ENCODE results near the gene CX3CL1. TPM values are rescaled to one million over a fixed set of nuclear protein-coding genes. Genes with fewer than 3 reads are reported as not detected.

Gene CX3CL1
- total RNA-seq, 2 experiments from 2014 or later: not detected

DNA sequence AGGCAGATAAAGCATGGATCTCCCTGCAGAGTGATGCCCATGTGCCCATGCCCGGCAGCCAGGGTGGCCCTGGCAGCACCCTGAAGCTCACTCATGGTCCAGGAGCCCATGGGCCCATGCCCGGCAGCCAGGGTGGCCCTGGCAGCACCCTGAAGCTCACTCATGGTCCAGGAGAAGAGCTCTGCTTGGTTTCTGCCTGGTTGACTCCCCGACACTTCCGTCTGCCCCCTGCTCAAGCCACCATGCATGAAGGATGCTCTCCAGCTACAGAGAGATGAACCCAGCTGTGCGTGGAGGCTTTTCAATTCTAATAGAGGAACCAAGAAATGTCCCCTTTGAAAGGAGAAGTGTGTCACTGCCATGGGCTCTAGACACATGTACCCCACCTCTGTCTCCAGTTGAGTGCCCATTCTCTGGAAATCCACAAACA, 41.0 kb downstream of the CX3CL1 start:
- ChIA-PET POLR2A (interaction anchor here (0.5 to 1.3 kb wide), 6 partner anchors 9 to 114 kb away, joined by 3 to 5 read pairs (median 3); partner anchors contain the start of genes CIAPIN1 and COQ9), CTCF (ENCODE audit: unreplicated experiment) (interaction anchor here (0.6 to 1.2 kb wide), 4 partner anchors 24 to 200 kb away, joined by 3 to 6 read pairs (median 4); partner anchors contain the start of gene POLR2C)
- Histone ChIP-seq H3K79me2 (ENCODE audit: insufficient read depth, low read depth, low read length) (no peaks in the 10 kb centered on the region), H2AFZ (ENCODE audit: low read length) (peak overlapping the region; percentile 68; the same call in 1 of the 2 replicates), H3K4me1 (ENCODE audit: insufficient read depth, low read length, poor library complexity, severe bottlenecking) (peaks cover 31% of the 10 kb centered on the region), H3K9me3 (ENCODE audit: low read length) (no peaks in the 10 kb centered on the region), H3K36me3 (ENCODE audit: insufficient read depth, low read length) (no peaks in the 10 kb centered on the region), H3K4me3 (ENCODE audit: low read depth, low read length, poor library complexity, severe bottlenecking) (peak overlapping the region; percentile 0), H3K9me2 (ENCODE audit: insufficient read depth, low read length) (no peaks in the 10 kb centered on the region), H4K20me1 (ENCODE audit: insufficient read depth, low read length) (no peaks in the 10 kb centered on the region), H3K27ac (ENCODE audit: low read depth, low read length, poor library complexity, severe bottlenecking) (peak overlapping the region; percentile 69), H3K4me2 (ENCODE audit: low read length) (peak overlapping the region; percentile 63)
- DNase-seq (ENCODE audit: low spot score): peak; percentile 94
- no TSS peak for BruUV-seq (replicated peaks)
- TF ChIP-seq EZH2phosphoT487 (IDR thresholded peaks at IDR 0.05; ENCODE audit: borderline replicate concordance, low read depth, low read length): no peak
- TF ChIP-seq, protein P1, sequence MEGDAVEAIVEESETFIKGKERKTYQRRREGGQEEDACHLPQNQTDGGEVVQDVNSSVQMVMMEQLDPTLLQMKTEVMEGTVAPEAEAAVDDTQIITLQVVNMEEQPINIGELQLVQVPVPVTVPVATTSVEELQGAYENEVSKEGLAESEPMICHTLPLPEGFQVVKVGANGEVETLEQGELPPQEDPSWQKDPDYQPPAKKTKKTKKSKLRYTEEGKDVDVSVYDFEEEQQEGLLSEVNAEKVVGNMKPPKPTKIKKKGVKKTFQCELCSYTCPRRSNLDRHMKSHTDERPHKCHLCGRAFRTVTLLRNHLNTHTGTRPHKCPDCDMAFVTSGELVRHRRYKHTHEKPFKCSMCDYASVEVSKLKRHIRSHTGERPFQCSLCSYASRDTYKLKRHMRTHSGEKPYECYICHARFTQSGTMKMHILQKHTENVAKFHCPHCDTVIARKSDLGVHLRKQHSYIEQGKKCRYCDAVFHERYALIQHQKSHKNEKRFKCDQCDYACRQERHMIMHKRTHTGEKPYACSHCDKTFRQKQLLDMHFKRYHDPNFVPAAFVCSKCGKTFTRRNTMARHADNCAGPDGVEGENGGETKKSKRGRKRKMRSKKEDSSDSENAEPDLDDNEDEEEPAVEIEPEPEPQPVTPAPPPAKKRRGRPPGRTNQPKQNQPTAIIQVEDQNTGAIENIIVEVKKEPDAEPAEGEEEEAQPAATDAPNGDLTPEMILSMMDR (conservative IDR thresholded peaks at IDR 0.05; ENCODE audit: low read length): no peak
- intact Hi-C loops (cut with micrococcal nuclease; ENCODE audit: unreplicated experiment): loop anchor here (1.0 to 10.0 kb wide), 3 partner anchors 113 to 231 kb away; partner anchors contain the start of genes PSME3IP1 and RSPRY1

DNA sequence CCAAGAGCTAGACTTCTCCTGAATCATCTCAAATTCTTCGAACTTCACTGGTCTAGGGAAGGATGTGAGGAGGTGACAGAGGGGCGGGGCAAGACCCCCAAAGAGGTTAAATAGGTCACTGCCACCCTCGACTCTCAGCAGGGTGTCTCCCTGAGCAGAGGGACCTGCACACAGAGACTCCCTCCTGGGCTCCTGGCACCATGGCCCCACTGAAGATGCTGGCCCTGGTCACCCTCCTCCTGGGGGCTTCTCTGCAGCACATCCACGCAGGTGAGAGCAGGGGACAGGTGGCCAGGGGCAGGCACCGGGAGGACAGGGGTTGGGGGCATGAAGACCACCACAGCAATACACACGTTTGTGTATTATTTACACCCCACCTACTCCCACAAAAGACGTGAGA, 41.4 kb downstream of the CX3CL1 start:
- no peaks in the 10 kb centered on the region for H3K9me2 ChIP-seq (ENCODE audit: insufficient read depth, low read length)
- H3K36me3 ChIP-seq (ENCODE audit: insufficient read depth, low read length): no peaks in the 10 kb centered on the region
- DNase-seq (ENCODE audit: low spot score): no peak
- peak overlapping the region; percentile 0 for H3K4me3 ChIP-seq (ENCODE audit: low read depth, low read length, poor library complexity, severe bottlenecking)
- no peaks in the 10 kb centered on the region for H4K20me1 ChIP-seq (ENCODE audit: insufficient read depth, low read length)
- no TSS peak for BruUV-seq (replicated peaks)
- no peak overlapping the region; the same call in 1 of the 2 replicates for H2AFZ ChIP-seq (ENCODE audit: low read length)
- intact Hi-C loops (cut with micrococcal nuclease; ENCODE audit: unreplicated experiment): loop anchor here (1.0 to 10.0 kb wide), 3 partner anchors 113 to 231 kb away; partner anchors contain the start of genes PSME3IP1 and RSPRY1
- H3K79me2 ChIP-seq (ENCODE audit: insufficient read depth, low read depth, low read length): no peaks in the 10 kb centered on the region
- H3K4me2 ChIP-seq (ENCODE audit: low read length): peak overlapping the region; percentile 63
- ChIA-PET CTCF (ENCODE audit: unreplicated experiment) (interaction anchor here (0.6 to 1.2 kb wide), 3 partner anchors 23 to 113 kb away, joined by 3 to 6 read pairs (median 5); partner anchors contain the start of gene POLR2C), POLR2A (interaction anchor here (0.5 to 1.3 kb wide), 4 partner anchors 9 to 87 kb away, joined by 3 to 5 read pairs (median 3); no protein-coding TSS in a partner anchor)
- no peaks in the 10 kb centered on the region for H3K9me3 ChIP-seq (ENCODE audit: low read length)
- no peak for TF ChIP-seq EZH2phosphoT487 (IDR thresholded peaks at IDR 0.05; ENCODE audit: borderline replicate concordance, low read depth, low read length)
- TF ChIP-seq, protein P1 (conservative IDR thresholded peaks at IDR 0.05; ENCODE audit: low read length): no peak
- peaks cover 34% of the 10 kb centered on the region for H3K4me1 ChIP-seq (ENCODE audit: insufficient read depth, low read length, poor library complexity, severe bottlenecking)
- peak overlapping the region; percentile 69 for H3K27ac ChIP-seq (ENCODE audit: low read depth, low read length, poor library complexity, severe bottlenecking)

DNA sequence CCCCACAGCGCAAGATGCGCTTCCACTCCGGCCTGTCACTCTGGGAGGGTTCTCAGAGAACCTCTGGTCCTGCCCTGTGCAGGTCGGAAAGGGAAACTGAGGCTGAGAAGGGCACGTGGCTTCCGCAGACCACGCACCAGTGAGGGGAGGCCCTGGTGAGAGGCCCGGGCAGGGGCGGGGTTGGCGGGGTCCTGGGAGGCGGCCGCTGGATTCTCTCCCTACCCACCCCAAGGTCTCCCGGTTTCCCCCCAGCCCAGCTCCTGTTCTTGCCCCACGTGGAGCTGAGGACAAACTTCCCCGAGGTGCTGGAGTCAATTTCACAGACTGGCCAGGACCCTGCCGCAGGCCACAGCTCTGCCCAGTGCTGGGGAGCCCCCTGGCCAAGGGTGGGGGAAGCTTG, 43.8 kb downstream of the CX3CL1 start:
- POLR2A ChIA-PET: interaction anchor here (0.5 to 1.6 kb wide), 4 partner anchors 25 to 107 kb away, joined by 3 to 8 read pairs (median 4); no protein-coding TSS in a partner anchor

More for the DNA sequence above, 43.8 kb downstream of the CX3CL1 start:
- TF ChIP-seq, protein P1 (conservative IDR thresholded peaks at IDR 0.05; ENCODE audit: low read length): no peak
- no peak for TF ChIP-seq EZH2phosphoT487 (IDR thresholded peaks at IDR 0.05; ENCODE audit: borderline replicate concordance, low read depth, low read length)
- no peak for DNase-seq (ENCODE audit: low spot score)
- H3K9me2 ChIP-seq (ENCODE audit: insufficient read depth, low read length): no peaks in the 10 kb centered on the region
- CTCF ChIA-PET (ENCODE audit: unreplicated experiment): interaction anchor here (1.0 to 2.8 kb wide), 4 partner anchors 31 to 115 kb away, joined by 4 to 18 read pairs (median 6); partner anchors contain the start of genes CIAPIN1 and COQ9
- BruUV-seq (replicated peaks): no TSS peak
- no peaks in the 10 kb centered on the region for H4K20me1 ChIP-seq (ENCODE audit: insufficient read depth, low read length)
- no peaks in the 10 kb centered on the region for H3K36me3 ChIP-seq (ENCODE audit: insufficient read depth, low read length)
- H3K27ac ChIP-seq (ENCODE audit: low read depth, low read length, poor library complexity, severe bottlenecking): no peak overlapping the region
- H3K79me2 ChIP-seq (ENCODE audit: insufficient read depth, low read depth, low read length): no peaks in the 10 kb centered on the region
- H3K4me1 ChIP-seq (ENCODE audit: insufficient read depth, low read length, poor library complexity, severe bottlenecking): peaks cover 39% of the 10 kb centered on the region
- H2AFZ ChIP-seq (ENCODE audit: low read length): peak overlapping the region; percentile 82
- intact Hi-C loops (cut with micrococcal nuclease; ENCODE audit: unreplicated experiment): loop anchor here (2.0 to 10.0 kb wide), 3 partner anchors 229 to 331 kb away; partner anchors contain the start of genes PSME3IP1 and RSPRY1
- peak overlapping the region; percentile 73; the same call in 1 of the 2 replicates for H3K4me2 ChIP-seq (ENCODE audit: low read length)
- H3K9me3 ChIP-seq (ENCODE audit: low read length): no peaks in the 10 kb centered on the region
- H3K4me3 ChIP-seq (ENCODE audit: low read depth, low read length, poor library complexity, severe bottlenecking): no peak overlapping the region

Data from OCI-LY7 (cell line).